K562 (cell line): ENCODE data around the gene GARNL3. TPM values are rescaled to one million over a fixed set of nuclear protein-coding genes. Genes with fewer than 3 reads are reported as not detected.

Source experiments
- CBX3 ChIP-seq, 2 experiments: IDR thresholded peaks; 1 replicate in 1 of 2; 2 replicates in 1 of 2; pipeline ENCODE4 v1.6.1; 2012; ENCODE audit warnings: inconsistent platforms in 2 of 2, low read length in 2 of 2, borderline replicate concordance in 1 of 2, control low read depth in 1 of 2
- HDAC1 ChIP-seq, 2 experiments: fragments of 450-650 bp; IDR thresholded peaks; 2 replicates each; pipeline ENCODE4 v1.6.1; 2016 to 2017; ENCODE audit warnings: inconsistent platforms in 1 of 2, mild to moderate bottlenecking in 1 of 2, moderate library complexity in 1 of 2
- ILK ChIP-seq: fragments of 450-650 bp; IDR thresholded peaks from 2 replicates; pipeline ENCODE4 v1.6.1; 2016; ENCODE audit warnings: missing genetic modification characterization, low read depth, mild to moderate bottlenecking, missing compliant biosample characterization, moderate library complexity, borderline replicate concordance
- MGA ChIP-seq: fragments of 450-650 bp; IDR thresholded peaks from 2 replicates; pipeline ENCODE4 v1.6.1; 2016; ENCODE audit warnings: mild to moderate bottlenecking, moderate library complexity
- MXI1 ChIP-seq: IDR thresholded peaks from 2 replicates; pipeline ENCODE4 v1.6.1; 2011; ENCODE audit warnings: low read depth, mild to moderate bottlenecking, improper control_type of control experiment, low read length
- THAP7 ChIP-seq: fragments of 250-450 bp; sonication (Bioruptor Pico); IDR thresholded peaks from 2 replicates; pipeline ENCODE4 v1.5.0; 2021
- TSHZ1 ChIP-seq: fragments of 250-450 bp; sonication (Bioruptor Pico); IDR thresholded peaks from 2 replicates; pipeline ENCODE4 v1.4.0; 2020; ENCODE audit warnings: mild to moderate bottlenecking, moderate library complexity
- UBTF ChIP-seq, 2 experiments: IDR thresholded peaks; 2 replicates each; pipeline ENCODE4 v1.6.1; 2012; ENCODE audit warnings: improper control_type of control experiment in 2 of 2, low read depth in 2 of 2, low read length in 2 of 2, borderline replicate concordance in 1 of 2
- polyA plus RNA-seq, 8 experiments: library from polyadenylated mRNA; depleted of rRNA in 4 of 8; stranded (reverse) in 5 of 8; unstranded in 3 of 8; fragments of >200 nt; fragmentation: Nextera tagmentation in 2 of 8; fragmentation: Illumina TruSeq in 1 of 8; extraction: Ambion mirVana in 2 of 8; extraction: Trizol in 1 of 8; gene quantifications; 2 replicates each; pipeline versions ENCODE4 v1.2.1 to v1.2.3, GENCODE V29; 2011 to 2014; ENCODE audit warnings: inconsistent platforms in 1 of 8, missing spikeins in 1 of 8
- total RNA-seq, 7 experiments: library from RNA; depleted of rRNA in 6 of 7; stranded (reverse); fragments of >200 nt in 6 of 7; fragmentation: Illumina TruSeq in 2 of 7; extraction: Trizol in 2 of 7; gene quantifications; 2 replicates each; pipeline versions ENCODE4 v1.2.1 to v1.2.3, GENCODE V29; 2011 to 2021; ENCODE audit warnings: low replicate concordance in 1 of 7

GARNL3 gene
- total and polyA plus RNA-seq, 9 of the 15 experiments (the other 6 are each of a cell fraction or from before 2014, with no cell fraction given): 0.35 to 2.7 (median 1.6) TPM

GRCh38 chr9:127396253-127396807 is 131.8 kb downstream of the GARNL3 start (continued):
- TF ChIP-seq HDAC1 (IDR thresholded peaks at IDR 0.05): peak in 1 of 2 experiments; percentile 92; a peak in 2 of 4 replicates
- TF ChIP-seq MGA: peak; percentile 98
- TF ChIP-seq TSHZ1 (CRISPR knock-in tag): no peak
- no peak for TF ChIP-seq THAP7 (CRISPR knock-in tag)
- peak in 1 of 2 experiments; percentile 47; a peak in 1 of 3 replicates for TF ChIP-seq CBX3 (IDR thresholded peaks at IDR 0.05; ENCODE audit: borderline replicate concordance in 1 of 2, low read length in 2 of 2)
- peak; percentile 56; the same call in 1 of the 2 replicates for TF ChIP-seq MXI1
- TF ChIP-seq ILK (tag): no peak
- TF ChIP-seq UBTF (IDR thresholded peaks at IDR 0.05; ENCODE audit: borderline replicate concordance in 1 of 2, low read depth in 2 of 2, low read length in 2 of 2): no peak
